K562 (cell line): ENCODE data around the gene MYL4. TPM values are rescaled to one million over a fixed set of nuclear protein-coding genes. Genes with fewer than 3 reads are reported as not detected.

Source experiments
- CBFB ChIP-seq: sonication (generic); formaldehyde crosslinking; IDR thresholded peaks from 2 replicates; pipeline ENCODE4 v1.4.0; 2020; ENCODE audit warnings: mild to moderate bottlenecking, missing genetic modification reagents
- CREB1 ChIP-seq, 2 experiments: sonication (generic) in 1 of 2; formaldehyde crosslinking in 1 of 2; IDR thresholded peaks; 2 replicates each; pipeline versions ENCODE4 v1.6.1 to v1.8.0; 2012 to 2022; ENCODE audit warnings: inconsistent platforms in 1 of 2, mild to moderate bottlenecking in 1 of 2, missing genetic modification reagents in 1 of 2, moderate library complexity in 1 of 2
- E2F4 ChIP-seq: sonication (generic); formaldehyde crosslinking; IDR thresholded peaks from 2 replicates; pipeline ENCODE4 v1.8.0; 2022; ENCODE audit warnings: mild to moderate bottlenecking, low read depth, missing genetic modification reagents
- ETS2 ChIP-seq: IDR thresholded peaks from 2 replicates; pipeline ENCODE4 v1.6.1; 2016; ENCODE audit warnings: borderline replicate concordance, missing genetic modification characterization, mild to moderate bottlenecking, moderate library complexity, missing compliant biosample characterization; ENCODE audit not compliant: poor library complexity, severe bottlenecking
- GTF2B ChIP-seq: IDR thresholded peaks from 2 replicates; pipeline ENCODE4 v1.6.1; 2011; ENCODE audit not compliant: insufficient read length; ENCODE audit errors: extremely low read depth
- MEF2A ChIP-seq: IDR thresholded peaks from 2 replicates; pipeline ENCODE4 v1.6.1; 2011; ENCODE audit warnings: low read depth, mild to moderate bottlenecking, low read length, moderate library complexity; ENCODE audit not compliant: control insufficient read depth
- NEUROD1 ChIP-seq: fragments of 150-350 bp; IDR thresholded peaks from 2 replicates; pipeline ENCODE4 v1.6.1; 2014; ENCODE audit warnings: borderline replicate concordance, low read length, low read depth; ENCODE audit not compliant: partially characterized antibody
- NFRKB ChIP-seq: fragments of 450-650 bp; IDR thresholded peaks from 2 replicates; pipeline ENCODE4 v1.6.1; 2016; ENCODE audit warnings: low read depth
- NFXL1 ChIP-seq: fragments of 450-650 bp; formaldehyde crosslinking; IDR thresholded peaks from 2 replicates; pipeline ENCODE4 v1.4.0; 2021; ENCODE audit warnings: mild to moderate bottlenecking
- PPARD ChIP-seq: fragments of 250-450 bp; sonication (Bioruptor Pico); IDR thresholded peaks from 2 replicates; pipeline ENCODE4 v1.8.0; 2022; ENCODE audit warnings: inconsistent platforms, mild to moderate bottlenecking, moderate library complexity
- RFX7 ChIP-seq: fragments of 250-450 bp; sonication (Bioruptor Pico); IDR thresholded peaks from 2 replicates; pipeline ENCODE4 v1.5.1; 2021; ENCODE audit warnings: mild to moderate bottlenecking
- SRSF3 ChIP-seq: fragments of 200-400 bp; formaldehyde crosslinking; IDR thresholded peaks from 2 replicates; pipeline ENCODE4 v1.6.1; 2016; ENCODE audit warnings: mild to moderate bottlenecking, low read length, moderate library complexity; ENCODE audit not compliant: insufficient read depth
- STAT6 ChIP-seq: sonication (generic); formaldehyde crosslinking; IDR thresholded peaks from 2 replicates; pipeline ENCODE4 v1.8.1; 2023; ENCODE audit warnings: mild to moderate bottlenecking, missing genetic modification reagents
- TGIF2 ChIP-seq: sonication (generic); formaldehyde crosslinking; IDR thresholded peaks from 2 replicates; pipeline ENCODE4 v1.8.1; 2022; ENCODE audit warnings: mild to moderate bottlenecking, missing genetic modification reagents, moderate library complexity
- polyA plus RNA-seq, 8 experiments: library from polyadenylated mRNA; depleted of rRNA in 4 of 8; stranded (reverse) in 5 of 8; unstranded in 3 of 8; fragments of >200 nt; fragmentation: Nextera tagmentation in 2 of 8; fragmentation: Illumina TruSeq in 1 of 8; extraction: Ambion mirVana in 2 of 8; extraction: Trizol in 1 of 8; gene quantifications; 2 replicates each; pipeline versions ENCODE4 v1.2.1 to v1.2.3, GENCODE V29; 2011 to 2014; ENCODE audit warnings: inconsistent platforms in 1 of 8, missing spikeins in 1 of 8
- total RNA-seq, 7 experiments: library from RNA; depleted of rRNA in 6 of 7; stranded (reverse); fragments of >200 nt in 6 of 7; fragmentation: Illumina TruSeq in 2 of 7; extraction: Trizol in 2 of 7; gene quantifications; 2 replicates each; pipeline versions ENCODE4 v1.2.1 to v1.2.3, GENCODE V29; 2011 to 2021; ENCODE audit warnings: low replicate concordance in 1 of 7
- TF ChIP-seq, protein P1 (sequence below): fragments of 250-450 bp; sonication (Bioruptor Pico); IDR thresholded peaks from 2 replicates; pipeline ENCODE4 v1.8.0; 2021; ENCODE audit warnings: moderate library complexity, mild to moderate bottlenecking, inconsistent platforms
- TF ChIP-seq, protein P2 (sequence below): fragments of 250-450 bp; sonication (Bioruptor Pico); IDR thresholded peaks from 2 replicates; pipeline ENCODE4 v1.4.0; 2020; ENCODE audit warnings: mild to moderate bottlenecking
- TF ChIP-seq, protein P3 (sequence below): IDR thresholded peaks from 2 replicates; pipeline ENCODE4 v1.6.1; 2016; ENCODE audit warnings: missing genetic modification characterization, missing compliant biosample characterization

The MYL4 gene
- total and polyA plus RNA-seq, 9 of the 15 experiments (the other 6 are each of a cell fraction or from before 2014, with no cell fraction given): 117 to 423 (median 221) TPM

- peak; percentile 31 for TF ChIP-seq NEUROD1
- TF ChIP-seq, protein P1, sequence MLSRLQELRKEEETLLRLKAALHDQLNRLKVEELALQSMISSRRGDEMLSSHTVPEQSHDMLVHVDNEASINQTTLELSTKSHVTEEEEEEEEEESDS (CRISPR knock-in tag): no peak
- no peak for TF ChIP-seq PPARD (CRISPR knock-in tag)
- no peak for TF ChIP-seq ETS2
- peak; percentile 63; the same call in 1 of the 2 replicates for TF ChIP-seq CREB1 (IDR thresholded peaks at IDR 0.05)
- TF ChIP-seq CREB1 (CRISPR knock-in tag; IDR thresholded peaks at IDR 0.05): peak; percentile 72
- no peak for TF ChIP-seq STAT6 (CRISPR knock-in tag)
- no peak; the same call in 1 of the 2 replicates for TF ChIP-seq TGIF2 (CRISPR knock-in tag)
- TF ChIP-seq E2F4: peak; percentile 88
- no peak for TF ChIP-seq SRSF3
- no peak for TF ChIP-seq CBFB (CRISPR knock-in tag)
- TF ChIP-seq MEF2A: no peak
- TF ChIP-seq NFXL1 (CRISPR knock-in tag): no peak
- no peak for TF ChIP-seq RFX7 (CRISPR knock-in tag)
- TF ChIP-seq, protein P2, sequence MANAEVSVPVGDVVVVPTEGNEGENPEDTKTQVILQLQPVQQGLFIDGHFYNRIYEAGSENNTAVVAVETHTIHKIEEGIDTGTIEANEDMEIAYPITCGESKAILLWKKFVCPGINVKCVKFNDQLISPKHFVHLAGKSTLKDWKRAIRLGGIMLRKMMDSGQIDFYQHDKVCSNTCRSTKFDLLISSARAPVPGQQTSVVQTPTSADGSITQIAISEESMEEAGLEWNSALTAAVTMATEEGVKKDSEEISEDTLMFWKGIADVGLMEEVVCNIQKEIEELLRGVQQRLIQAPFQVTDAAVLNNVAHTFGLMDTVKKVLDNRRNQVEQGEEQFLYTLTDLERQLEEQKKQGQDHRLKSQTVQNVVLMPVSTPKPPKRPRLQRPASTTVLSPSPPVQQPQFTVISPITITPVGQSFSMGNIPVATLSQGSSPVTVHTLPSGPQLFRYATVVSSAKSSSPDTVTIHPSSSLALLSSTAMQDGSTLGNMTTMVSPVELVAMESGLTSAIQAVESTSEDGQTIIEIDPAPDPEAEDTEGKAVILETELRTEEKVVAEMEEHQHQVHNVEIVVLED: peak; percentile 79
- TF ChIP-seq GTF2B: no peak
- TF ChIP-seq, protein P3, sequence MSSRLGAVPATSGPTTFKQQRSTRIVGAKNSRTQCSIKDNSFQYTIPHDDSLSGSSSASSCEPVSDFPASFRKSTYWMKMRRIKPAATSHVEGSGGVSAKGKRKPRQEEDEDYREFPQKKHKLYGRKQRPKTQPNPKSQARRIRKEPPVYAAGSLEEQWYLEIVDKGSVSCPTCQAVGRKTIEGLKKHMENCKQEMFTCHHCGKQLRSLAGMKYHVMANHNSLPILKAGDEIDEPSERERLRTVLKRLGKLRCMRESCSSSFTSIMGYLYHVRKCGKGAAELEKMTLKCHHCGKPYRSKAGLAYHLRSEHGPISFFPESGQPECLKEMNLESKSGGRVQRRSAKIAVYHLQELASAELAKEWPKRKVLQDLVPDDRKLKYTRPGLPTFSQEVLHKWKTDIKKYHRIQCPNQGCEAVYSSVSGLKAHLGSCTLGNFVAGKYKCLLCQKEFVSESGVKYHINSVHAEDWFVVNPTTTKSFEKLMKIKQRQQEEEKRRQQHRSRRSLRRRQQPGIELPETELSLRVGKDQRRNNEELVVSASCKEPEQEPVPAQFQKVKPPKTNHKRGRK (tag): no peak
- peak; percentile 86 for TF ChIP-seq NFRKB
Measured at GRCh38 chr17:47188876-47189731, 20.0 kb upstream of the MYL4 start, which contains the start of gene CDC27 (continued).
